SJSA1 (cell line): ENCODE results near the gene KIF26A. TPM values are rescaled to one million over a fixed set of nuclear protein-coding genes. Genes with fewer than 3 reads are reported as not detected.

Source experiments
- DNase-seq, 2 experiments: peaks; one replicate each; pipeline ENCODE4 v3.0.0-alpha.2; 2015 to 2020; ENCODE audit warnings: low spot score in 2 of 2, low read depth in 1 of 2
- H3K27ac ChIP-seq: fragments of 250-450 bp; sonication (Bioruptor Pico); 2 replicates; pipeline ENCODE4 v1.5.1; 2020; ENCODE audit warnings: mild to moderate bottlenecking, moderate library complexity
- H3K27me3 ChIP-seq: fragments of 250-450 bp; sonication (Bioruptor Pico); replicated peaks from 2 replicates; pipeline ENCODE4 v1.5.1; 2020; ENCODE audit warnings: mild to moderate bottlenecking, moderate library complexity
- H3K36me3 ChIP-seq: fragments of 250-450 bp; sonication (Bioruptor Pico); 2 replicates; pipeline ENCODE4 v1.5.1; 2020; ENCODE audit warnings: mild to moderate bottlenecking
- H3K4me1 ChIP-seq: fragments of 250-450 bp; sonication (Bioruptor Pico); replicated peaks from 2 replicates; pipeline ENCODE4 v1.6.1; 2021; ENCODE audit warnings: mild to moderate bottlenecking
- H3K4me3 ChIP-seq: fragments of 250-450 bp; sonication (Bioruptor Pico); 2 replicates; pipeline ENCODE4 v1.5.1; 2020; ENCODE audit warnings: mild to moderate bottlenecking
- H3K9me3 ChIP-seq: fragments of 250-450 bp; sonication (Bioruptor Pico); replicated peaks from 2 replicates; pipeline ENCODE4 v1.5.1; 2020; ENCODE audit warnings: mild to moderate bottlenecking
- total RNA-seq: library from RNA; depleted of rRNA; stranded (reverse); fragments of >200 nt; shearing (Covaris generic); gene quantifications from 2 replicates; pipeline ENCODE4 v1.2.3, GENCODE V29; 2014

The KIF26A gene
- total RNA-seq, 1 experiment from 2014 or later: 0.05 TPM

DNA sequence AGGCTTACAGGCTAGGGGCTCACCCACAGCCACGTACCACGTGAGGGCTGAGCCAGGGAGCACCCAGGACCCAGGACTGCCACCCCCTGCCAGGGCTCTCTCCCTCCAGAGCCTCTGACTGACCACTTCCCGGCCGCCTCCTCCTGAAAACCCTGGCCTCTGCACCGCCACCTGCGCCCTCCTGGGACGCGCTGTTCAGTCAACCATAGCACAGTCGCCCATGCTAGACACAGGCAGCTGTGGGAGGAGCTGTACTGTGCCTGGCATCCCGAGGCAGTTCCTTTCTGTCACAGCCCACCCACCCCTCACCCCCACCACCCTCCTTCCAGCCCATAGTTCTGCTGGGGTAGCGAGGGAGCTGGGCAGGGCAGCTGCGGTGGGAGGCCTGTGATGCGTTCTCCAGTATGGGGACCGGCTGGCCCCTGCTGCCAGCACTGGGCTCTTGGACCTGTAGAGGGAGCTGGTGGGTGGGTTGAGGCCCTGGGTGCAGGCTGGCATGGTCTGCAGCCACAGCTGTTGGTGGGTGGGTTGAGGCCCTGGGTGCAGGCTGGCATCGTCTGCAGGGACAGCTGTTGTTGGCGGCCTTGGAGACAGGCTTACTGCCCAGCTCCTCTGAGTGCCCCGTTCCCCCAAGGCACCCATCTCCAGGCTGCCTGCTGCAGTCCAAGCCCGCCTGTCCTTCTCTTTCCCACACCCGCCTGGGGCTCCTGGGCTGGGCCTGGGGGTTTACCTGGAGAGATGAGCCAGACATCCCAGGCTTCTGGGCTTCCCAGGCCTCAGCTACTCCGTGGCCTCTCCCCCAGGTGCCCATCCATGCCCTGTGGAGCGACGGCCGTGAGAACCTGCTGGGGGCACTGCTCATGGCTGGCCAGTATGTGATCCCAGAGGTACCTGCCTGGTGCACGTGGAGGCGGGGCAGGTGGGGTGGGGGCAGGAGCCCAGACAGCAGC lies 41.4 kb upstream of the KIF26A start:
- no peaks in the 10 kb centered on the region for H3K4me1 ChIP-seq
- no peak overlapping the region for H3K27ac ChIP-seq
- no peak overlapping the region for H3K4me3 ChIP-seq
- H3K36me3 ChIP-seq: no peaks in the 10 kb centered on the region
- no peaks in the 10 kb centered on the region for H3K27me3 ChIP-seq
- no peak for DNase-seq
- no peaks in the 10 kb centered on the region; the same call in 1 of the 2 replicates for H3K9me3 ChIP-seq

DNA sequence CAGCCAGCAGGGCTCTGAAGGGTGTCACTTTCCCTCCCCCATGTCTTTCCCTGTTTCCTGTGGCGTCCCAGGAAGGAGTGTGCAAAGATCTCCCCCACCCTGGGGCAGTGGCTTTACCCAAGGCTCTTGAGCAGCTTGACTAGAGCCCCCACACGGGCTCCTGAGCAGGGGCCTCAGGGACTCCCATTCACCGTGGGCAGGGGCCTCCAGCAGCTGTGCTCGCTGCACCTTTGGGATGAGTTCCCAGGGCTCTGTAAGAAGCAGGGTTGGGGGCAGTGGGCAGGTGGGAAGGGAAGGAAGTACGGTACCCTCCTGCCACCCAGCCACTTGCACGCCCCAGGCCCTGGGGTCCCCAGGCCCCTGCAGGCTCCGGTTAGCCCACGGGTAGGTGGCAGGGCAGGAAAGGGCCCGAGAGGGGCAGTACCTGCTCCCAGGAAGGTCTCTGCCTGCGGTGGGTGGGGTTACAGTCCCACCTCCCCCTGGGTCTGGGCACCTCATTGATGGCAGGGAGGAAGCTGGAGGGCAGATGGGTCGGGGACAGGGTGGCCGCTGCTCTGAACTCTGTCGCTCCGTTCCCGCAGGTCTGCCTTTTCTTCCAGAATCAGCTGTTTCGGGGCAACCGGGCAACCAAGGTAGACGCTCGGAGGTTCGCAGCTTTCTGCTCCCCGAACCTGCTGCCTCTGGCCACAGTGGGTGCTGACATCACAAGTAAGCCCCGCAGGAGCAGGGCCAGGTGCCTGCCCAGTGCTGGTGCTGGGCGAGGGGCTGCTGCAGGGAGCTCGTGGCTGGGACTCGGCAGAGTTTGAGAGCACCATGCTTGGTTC lies 39.9 kb upstream of the KIF26A start:
- Histone ChIP-seq H3K27ac (no peak overlapping the region), H3K4me1 (no peaks in the 10 kb centered on the region), H3K36me3 (no peaks in the 10 kb centered on the region), H3K4me3 (no peak overlapping the region), H3K9me3 (no peaks in the 10 kb centered on the region; the same call in 1 of the 2 replicates), H3K27me3 (no peaks in the 10 kb centered on the region)
- no peak for DNase-seq

DNA sequence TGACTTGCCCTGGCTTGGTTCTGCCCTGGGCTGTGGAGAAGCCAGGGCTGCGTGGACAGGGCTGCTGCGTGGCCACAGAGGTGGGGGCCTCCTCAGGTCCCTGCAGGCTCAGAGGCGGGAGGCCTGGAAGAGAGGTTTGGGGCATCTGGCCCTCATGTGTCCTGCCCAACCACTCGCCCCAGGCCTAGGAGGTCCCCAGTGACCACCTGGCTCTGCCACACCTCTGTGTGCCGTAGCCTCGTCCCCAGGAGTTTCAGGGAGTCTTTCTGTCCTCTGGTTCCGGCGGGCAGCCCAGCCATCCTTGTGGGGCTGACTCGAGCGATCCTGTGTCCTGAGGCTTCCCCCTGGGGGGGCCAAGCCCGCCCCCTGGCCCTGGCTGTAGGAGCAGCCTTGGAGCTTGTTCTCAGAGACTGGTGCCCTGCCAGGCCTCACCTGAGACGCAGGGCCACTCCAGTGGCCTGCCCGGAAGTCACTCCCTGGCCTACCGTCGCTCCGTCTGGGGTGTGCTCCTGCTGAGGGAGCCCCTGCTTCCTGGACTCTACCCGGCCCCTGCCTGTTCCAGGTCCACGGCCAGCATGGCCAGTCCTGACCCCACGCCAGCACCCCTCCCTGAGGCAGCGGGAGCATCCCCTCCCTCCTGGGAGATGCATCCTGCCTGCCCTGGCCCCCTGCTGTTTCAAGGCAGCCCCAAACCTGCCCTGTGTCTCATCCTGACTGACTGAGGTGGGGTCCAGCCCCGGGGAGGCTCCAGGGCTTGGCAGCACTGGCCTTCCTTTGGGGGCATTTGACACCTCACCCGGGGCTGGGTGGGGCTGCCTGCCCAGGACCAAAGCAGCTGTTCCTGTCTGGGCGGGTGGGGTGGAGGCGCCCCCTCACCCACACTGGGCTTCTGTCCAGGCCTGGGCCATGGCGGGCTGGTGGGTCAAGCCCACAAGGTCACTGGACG lies 39.0 kb upstream of the KIF26A start:
- no peaks in the 10 kb centered on the region for H3K36me3 ChIP-seq
- H3K27ac ChIP-seq: no peak overlapping the region
- no peak overlapping the region for H3K4me3 ChIP-seq
- H3K4me1 ChIP-seq: no peaks in the 10 kb centered on the region
- H3K27me3 ChIP-seq: no peaks in the 10 kb centered on the region
- no peaks in the 10 kb centered on the region; the same call in 1 of the 2 replicates for H3K9me3 ChIP-seq
- DNase-seq: no peak

DNA sequence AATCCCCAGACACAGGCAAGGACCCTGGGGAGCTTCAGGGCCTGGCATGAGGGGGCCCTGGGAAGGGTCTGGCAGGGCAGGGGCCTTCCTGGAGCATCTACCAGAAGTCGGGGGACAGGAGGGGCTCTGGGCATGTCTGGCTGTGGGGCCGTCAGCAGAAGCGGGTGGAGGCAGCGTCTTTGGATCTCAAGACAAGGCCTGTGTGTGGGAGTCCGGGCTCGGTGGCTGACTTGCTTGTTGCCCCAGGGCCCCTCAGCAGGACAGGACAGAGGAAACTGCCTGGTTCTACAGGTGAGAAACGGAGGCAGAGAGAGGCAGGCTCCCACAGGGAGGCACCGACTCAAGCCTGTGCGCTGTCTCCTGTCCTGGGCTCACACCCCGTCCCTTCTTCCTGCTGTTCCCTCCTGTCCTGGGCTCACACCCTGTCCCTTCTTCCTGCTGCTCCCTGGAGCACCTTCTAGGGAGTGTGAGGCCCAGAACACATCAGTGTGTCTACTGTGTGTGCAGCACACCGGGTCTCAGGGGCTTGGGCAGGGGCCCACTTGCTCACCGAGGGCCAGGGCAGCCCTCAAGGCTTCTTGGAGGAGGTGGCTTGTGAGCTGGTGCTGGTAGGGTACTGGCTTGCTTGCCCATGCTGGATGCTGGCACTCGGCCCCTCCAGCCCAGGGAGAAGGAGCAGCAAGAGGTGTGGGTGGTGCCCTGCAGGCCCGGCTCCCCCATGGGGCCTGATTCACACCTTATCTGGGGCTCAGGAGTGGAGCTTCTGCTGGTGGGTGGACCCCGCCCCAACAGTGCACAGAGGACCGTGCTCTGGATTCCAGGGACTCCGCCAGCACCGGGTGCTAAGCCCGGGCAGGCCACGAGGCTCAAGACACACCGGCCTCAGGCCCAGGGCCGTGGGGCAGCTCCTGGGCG lies 38.0 kb upstream of the KIF26A start:
- Histone ChIP-seq H3K4me1 (no peaks in the 10 kb centered on the region), H3K36me3 (no peaks in the 10 kb centered on the region), H3K27ac (no peak overlapping the region), H3K9me3 (no peaks in the 10 kb centered on the region), H3K27me3 (no peaks in the 10 kb centered on the region), H3K4me3 (no peak overlapping the region)
- DNase-seq: no peak

DNA sequence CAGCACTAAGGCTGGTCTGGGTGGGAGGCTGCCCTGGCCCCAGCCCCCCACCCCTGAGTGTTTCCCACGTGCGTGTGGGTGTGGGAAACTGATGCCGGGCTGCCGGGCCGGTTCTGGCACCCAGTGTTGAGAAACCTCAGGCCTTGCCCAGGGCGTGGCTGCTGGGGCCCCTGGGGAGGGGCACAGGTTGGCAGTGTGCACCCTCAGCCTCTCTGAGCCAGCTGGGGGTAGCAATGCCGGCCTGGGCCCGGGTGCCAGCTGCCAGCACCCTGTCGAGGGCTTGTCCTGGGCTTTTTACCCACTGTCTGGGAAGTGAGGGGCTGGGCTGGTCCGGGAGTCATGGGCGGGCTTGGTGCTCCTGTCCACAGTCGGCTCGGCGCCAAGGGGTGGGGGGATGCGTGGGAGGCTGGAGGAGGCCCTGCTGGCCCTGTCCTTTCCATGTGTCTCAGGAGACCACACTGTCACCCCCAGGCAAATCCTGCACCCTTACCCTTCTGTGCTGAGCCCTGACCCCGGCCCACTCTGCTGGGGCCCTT lies 37.2 kb upstream of the KIF26A start:
- Histone ChIP-seq H3K4me3 (no peak overlapping the region), H3K4me1 (no peaks in the 10 kb centered on the region), H3K9me3 (no peaks in the 10 kb centered on the region), H3K36me3 (no peaks in the 10 kb centered on the region), H3K27ac (no peak overlapping the region), H3K27me3 (no peaks in the 10 kb centered on the region)
- no peak for DNase-seq

DNA sequence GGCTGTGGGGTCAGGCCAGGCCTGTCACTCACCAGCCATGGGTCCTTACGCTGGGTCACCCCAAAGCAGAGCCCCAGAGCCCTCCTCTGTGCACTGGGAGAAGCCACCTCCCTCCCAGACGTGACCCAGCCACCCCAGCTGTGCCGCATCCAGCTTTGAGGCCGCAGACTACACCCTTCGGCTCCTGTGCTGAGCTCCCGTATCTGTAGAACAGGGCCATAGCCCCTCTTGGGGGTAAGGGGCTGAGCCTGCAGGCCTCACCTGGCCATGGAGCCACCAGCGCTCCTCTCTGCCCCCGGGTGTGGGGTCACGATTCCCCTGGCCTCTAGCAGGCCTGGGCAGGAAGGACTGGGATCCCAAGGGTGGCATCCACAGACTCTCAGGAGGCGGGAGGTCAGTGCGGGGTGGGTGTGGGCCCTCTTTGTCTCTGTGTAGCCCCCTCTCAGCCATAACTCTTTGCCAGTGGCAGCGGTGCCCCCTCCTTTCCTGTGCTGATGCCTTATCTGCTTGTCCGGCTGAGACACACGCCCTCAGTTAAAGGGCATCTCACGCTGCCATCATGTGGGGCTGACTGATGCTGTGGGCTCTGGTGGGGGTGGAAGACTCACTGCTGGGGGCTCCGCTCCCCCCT lies 36.6 kb upstream of the KIF26A start:
- no peaks in the 10 kb centered on the region for H3K4me1 ChIP-seq
- no peak overlapping the region for H3K27ac ChIP-seq
- H3K27me3 ChIP-seq: no peaks in the 10 kb centered on the region
- no peak overlapping the region for H3K4me3 ChIP-seq
- DNase-seq: no peak
- H3K36me3 ChIP-seq: no peaks in the 10 kb centered on the region
- H3K9me3 ChIP-seq: no peaks in the 10 kb centered on the region

DNA sequence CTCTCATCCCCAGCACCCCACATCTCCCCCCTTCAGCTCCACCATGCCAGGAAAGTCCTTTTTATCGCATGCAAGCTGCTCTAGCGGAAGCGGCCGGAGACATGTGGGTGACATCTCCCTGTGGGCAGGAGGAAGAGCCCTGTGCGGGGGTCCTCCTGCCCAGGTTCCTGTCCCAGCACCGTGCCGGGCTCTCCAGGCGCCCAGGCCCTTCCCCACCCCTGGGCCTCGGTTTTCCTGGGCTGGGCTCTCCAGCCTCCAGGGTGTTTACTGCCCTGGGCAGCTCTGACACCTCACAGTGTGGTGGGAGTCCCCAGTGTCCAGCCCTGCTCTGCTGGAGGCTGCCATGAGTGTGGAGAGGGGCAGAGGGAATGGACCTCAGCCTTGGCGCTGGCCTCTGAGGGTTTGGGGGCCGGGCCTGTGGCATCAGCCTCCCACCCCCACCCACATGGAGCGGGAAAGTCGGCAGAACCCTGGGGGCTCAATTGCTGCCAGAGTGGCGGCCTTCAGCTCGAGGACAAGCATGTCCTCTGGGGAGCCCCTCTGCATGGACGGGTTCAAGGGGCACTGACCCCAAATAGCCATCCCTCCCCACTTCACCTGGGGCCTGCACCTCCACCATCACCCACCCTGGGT lies 36.0 kb upstream of the KIF26A start:
- Histone ChIP-seq H3K27ac (no peak overlapping the region), H3K4me3 (no peak overlapping the region), H3K36me3 (no peaks in the 10 kb centered on the region), H3K27me3 (no peaks in the 10 kb centered on the region), H3K4me1 (no peaks in the 10 kb centered on the region), H3K9me3 (no peaks in the 10 kb centered on the region)
- DNase-seq: no peak

DNA sequence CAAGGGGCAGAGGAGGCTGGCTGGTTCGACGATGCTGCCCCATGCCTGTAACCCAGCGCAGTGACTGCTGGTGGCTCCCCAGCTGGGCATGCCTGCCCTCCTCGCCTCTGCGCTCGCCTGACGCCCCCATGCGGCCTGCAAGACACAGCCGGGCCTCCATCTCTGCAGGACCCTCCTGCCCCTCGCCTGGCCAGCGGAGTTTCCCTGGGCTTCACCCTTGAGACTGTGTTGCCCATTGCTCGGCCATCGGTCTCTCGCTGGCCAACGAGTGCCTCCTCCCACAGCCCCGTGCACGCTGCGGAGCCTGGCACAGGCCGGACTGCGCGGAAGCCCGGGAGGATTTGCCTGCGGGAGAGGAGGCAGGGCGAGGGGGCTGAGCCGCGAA lies 35.3 kb upstream of the KIF26A start:
- no peaks in the 10 kb centered on the region for H3K9me3 ChIP-seq
- no peaks in the 10 kb centered on the region for H3K36me3 ChIP-seq
- no peak for DNase-seq
- no peaks in the 10 kb centered on the region for H3K4me1 ChIP-seq
- no peak overlapping the region for H3K27ac ChIP-seq
- H3K4me3 ChIP-seq: no peak overlapping the region
- no peaks in the 10 kb centered on the region for H3K27me3 ChIP-seq

DNA sequence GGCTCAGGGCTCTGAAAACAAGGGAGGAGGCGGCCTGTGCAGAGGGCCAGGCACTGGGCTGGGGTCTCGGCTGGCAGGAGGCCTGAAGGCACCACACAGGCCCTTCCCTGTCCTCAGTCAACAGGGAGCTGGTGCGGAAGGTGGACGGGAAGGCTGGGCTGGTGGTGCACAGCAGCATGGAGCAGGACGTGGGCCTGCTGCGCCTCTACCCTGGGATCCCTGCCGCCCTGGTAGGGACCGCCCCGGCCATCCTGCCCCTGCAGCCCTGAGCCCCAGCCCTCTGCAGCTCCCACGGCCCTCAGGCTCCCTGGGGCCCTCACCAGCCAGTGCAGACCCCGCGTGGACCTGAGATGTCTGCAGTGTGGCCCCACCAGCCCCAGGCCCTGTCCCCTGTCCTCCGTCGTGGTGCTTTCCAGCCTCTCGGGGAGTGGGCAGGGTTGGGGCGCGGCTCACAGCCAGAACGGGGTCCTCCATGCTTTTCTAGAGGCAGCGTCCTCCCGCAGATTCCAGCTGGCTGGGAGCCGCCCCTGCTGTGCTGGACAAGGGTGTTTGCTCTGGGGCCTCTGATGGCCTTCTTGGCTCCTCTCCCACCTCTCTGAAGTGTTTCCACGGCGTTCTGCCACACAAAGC lies 34.8 kb upstream of the KIF26A start:
- H3K4me3 ChIP-seq: no peak overlapping the region
- no peak for DNase-seq
- H3K27me3 ChIP-seq: no peaks in the 10 kb centered on the region
- H3K9me3 ChIP-seq: no peaks in the 10 kb centered on the region
- H3K4me1 ChIP-seq: no peaks in the 10 kb centered on the region
- no peaks in the 10 kb centered on the region for H3K36me3 ChIP-seq
- no peak overlapping the region for H3K27ac ChIP-seq

DNA sequence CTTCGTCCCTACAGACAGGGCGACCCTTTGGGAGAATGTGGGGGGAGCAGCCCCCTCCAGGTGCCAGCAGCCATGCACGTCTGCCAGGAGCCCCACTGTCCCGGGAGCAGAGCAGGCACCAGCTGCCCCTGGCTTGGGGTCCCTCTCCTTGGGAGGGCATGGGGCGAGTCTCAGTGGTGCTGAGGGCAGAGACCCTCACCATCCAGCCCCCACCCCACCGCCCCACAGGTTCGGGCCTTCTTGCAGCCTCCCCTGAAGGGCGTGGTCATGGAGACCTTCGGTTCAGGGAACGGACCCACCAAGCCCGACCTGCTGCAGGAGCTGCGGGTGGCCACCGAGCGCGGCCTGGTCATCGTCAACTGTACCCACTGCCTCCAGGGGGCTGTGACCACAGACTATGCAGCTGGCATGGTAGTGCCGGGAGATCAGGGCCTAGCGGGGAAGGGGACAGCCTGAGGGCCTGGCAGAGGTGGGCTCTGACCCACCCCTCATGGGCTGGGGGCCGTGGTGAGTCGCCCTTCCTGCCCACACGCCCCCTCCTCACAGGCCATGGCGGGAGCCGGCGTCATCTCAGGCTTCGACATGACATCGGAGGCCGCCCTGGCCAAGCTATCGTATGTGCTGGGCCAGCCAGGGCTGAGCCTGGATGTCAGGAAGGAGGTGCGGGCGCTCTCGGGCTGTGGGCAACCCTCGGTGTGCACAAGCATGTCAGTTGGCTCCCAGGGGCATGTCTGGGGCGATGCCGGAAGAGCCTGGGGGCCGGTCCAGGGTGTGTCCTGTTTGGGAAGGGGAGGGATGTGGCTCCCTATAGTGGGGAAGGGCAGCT lies 34.1 kb upstream of the KIF26A start:
- Histone ChIP-seq H3K27me3 (no peaks in the 10 kb centered on the region), H3K4me3 (no peak overlapping the region), H3K9me3 (no peaks in the 10 kb centered on the region), H3K36me3 (no peaks in the 10 kb centered on the region), H3K27ac (no peak overlapping the region), H3K4me1 (no peaks in the 10 kb centered on the region)
- no peak for DNase-seq
